Testis (tissue), 3 donors: ENCODE measurements around the gene GRIP2. TPM values are rescaled to one million over a fixed set of nuclear protein-coding genes. Genes with fewer than 3 reads are reported as not detected.

Experiments used
- DNase-seq: peaks from one replicate; pipeline ENCODE4 v3.0.0-alpha.2; 2019
- H3K27ac ChIP-seq, 2 donors: fragments of 200-600 bp; sonication (generic); one replicate each; pipeline ENCODE4 v1.5.1; 2019
- H3K27me3 ChIP-seq: fragments of 200-600 bp; sonication (generic); one replicate; pipeline ENCODE4 v1.5.1; 2019
- H3K36me3 ChIP-seq: fragments of 200-600 bp; sonication (generic); one replicate; pipeline ENCODE4 v1.5.1; 2017; ENCODE audit warnings: low read depth; ENCODE audit errors: missing control alignments
- H3K4me1 ChIP-seq: fragments of 200-600 bp; sonication (generic); one replicate; pipeline ENCODE4 v1.5.1; 2019
- H3K4me3 ChIP-seq, 2 donors: fragments of 200-600 bp; sonication (generic); one replicate each; pipeline ENCODE4 v1.5.1; 2017 to 2019
- H3K9me3 ChIP-seq: fragments of 200-600 bp; sonication (generic); one replicate; pipeline ENCODE4 v1.5.1; 2017
- POLR2A ChIP-seq: fragments of 450-650 bp; IDR thresholded peaks from one replicate; pipeline ENCODE4 v1.6.1; 2017; ENCODE audit warnings: antibody characterized with exemption, mild to moderate bottlenecking, moderate library complexity
- WGBS, 2 donors: methylation state at CpG; one replicate each; pipeline ENCODE4 v1.1.5; 2018; 5-methylcytosine and 5-hydroxymethylcytosine counted together
- intact Hi-C: fragments of 100-400 bp; cut with DNase I; formaldehyde crosslinking; loops from one replicate; pipeline ENCODE4 v1.15.1; 2023; ENCODE audit warnings: low total_unique reads
- polyA plus RNA-seq: library from polyadenylated mRNA; stranded (reverse); fragments of 350-450 nt; fragmentation: Illumina TruSeq; extraction: RNeasy Lipid Tissue Mini Kit (QIAGEN cat#74804); gene quantifications from one replicate; pipeline ENCODE4 v1.2.3, GENCODE V29; 2014; ENCODE audit warnings: low read depth, low replicate concordance; ENCODE audit not compliant: insufficient read depth
- total RNA-seq, 2 donors: library from RNA; depleted of rRNA; stranded (reverse); fragments of >200 nt; gene quantifications; one replicate each; pipeline ENCODE4 v1.2.3, GENCODE V29; 2016
- TF ChIP-seq, protein P1 (sequence below), 3 experiments: fragments of 450-650 bp in 2 of 3; fragments of 200-600 bp in 1 of 3; sonication (generic) in 1 of 3; IDR thresholded peaks; one replicate each; pipeline ENCODE4 v1.5.1; 2016 to 2019; ENCODE audit warnings: antibody characterized with exemption in 3 of 3, mild to moderate bottlenecking in 2 of 3, moderate library complexity in 1 of 3

The GRIP2 gene
- total and polyA plus RNA-seq, 3 donors from 2014 or later, result 2.4 to 3.2 (median 2.7) TPM

DNA sequence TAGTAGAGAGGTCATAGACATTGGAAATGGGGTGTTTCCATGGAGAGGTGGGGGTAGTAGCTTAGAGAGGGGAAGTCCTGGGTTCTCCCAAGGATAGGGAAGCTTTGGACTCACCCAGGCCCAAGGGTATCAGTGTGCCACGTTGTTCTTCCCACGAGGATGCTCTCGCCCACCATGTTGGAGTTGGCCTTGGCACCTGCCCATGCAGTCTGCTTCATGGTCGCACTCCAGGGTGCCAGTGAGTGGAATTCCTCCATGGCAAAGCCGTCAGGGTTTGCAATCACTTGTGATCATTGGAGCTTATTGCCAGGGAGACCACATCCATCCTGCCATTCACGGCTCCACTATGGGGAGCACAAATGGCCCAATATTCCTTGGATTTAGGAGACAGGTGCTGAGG is 60.6 kb downstream of the GRIP2 start:
- Histone ChIP-seq H3K36me3 (no peaks in the 10 kb centered on the region), H3K4me1 (peaks cover 11% of the 10 kb centered on the region), H3K27ac (no peak overlapping the region), H3K9me3 (no peaks in the 10 kb centered on the region), H3K27me3 (no peaks in the 10 kb centered on the region), H3K4me3 (no peak overlapping the region)
- WGBS, 2 donors, result 83 to 92% methylated on average over 4 to 6 of the region's 6 CpGs
- intact Hi-C loops, result no loop called here
- TF ChIP-seq POLR2A, result no peak
- TF ChIP-seq, protein P1, sequence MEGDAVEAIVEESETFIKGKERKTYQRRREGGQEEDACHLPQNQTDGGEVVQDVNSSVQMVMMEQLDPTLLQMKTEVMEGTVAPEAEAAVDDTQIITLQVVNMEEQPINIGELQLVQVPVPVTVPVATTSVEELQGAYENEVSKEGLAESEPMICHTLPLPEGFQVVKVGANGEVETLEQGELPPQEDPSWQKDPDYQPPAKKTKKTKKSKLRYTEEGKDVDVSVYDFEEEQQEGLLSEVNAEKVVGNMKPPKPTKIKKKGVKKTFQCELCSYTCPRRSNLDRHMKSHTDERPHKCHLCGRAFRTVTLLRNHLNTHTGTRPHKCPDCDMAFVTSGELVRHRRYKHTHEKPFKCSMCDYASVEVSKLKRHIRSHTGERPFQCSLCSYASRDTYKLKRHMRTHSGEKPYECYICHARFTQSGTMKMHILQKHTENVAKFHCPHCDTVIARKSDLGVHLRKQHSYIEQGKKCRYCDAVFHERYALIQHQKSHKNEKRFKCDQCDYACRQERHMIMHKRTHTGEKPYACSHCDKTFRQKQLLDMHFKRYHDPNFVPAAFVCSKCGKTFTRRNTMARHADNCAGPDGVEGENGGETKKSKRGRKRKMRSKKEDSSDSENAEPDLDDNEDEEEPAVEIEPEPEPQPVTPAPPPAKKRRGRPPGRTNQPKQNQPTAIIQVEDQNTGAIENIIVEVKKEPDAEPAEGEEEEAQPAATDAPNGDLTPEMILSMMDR (IDR thresholded peaks at IDR 0.05), result no peak
- no peak for DNase-seq

DNA sequence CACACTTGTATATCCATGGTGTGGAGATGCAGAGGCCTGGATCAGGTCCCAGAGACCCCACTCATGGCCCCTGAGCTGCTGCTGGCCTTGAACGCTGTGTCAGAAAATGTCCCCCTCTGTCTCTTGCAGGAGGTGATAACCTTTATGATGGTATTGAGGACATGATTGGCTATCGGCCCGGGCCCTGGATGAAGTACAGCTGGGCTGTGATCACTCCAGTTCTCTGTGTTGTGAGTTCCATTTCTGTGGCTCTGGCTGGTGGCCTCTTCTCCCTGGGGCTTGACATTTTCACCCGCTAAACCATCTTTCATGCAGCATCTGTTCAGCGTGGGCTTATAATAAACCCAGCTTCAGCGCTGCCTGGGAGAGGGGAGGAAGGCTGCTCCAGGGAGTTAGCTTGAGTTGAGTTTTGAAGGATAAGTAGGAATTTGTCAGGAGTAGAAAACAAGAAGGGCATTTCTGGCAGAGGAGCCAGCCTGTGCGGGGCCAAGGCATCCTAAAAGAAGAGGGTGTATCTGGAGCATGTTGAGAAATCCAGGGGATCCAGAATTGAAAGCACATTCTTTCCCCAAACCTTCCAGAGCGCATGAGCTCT is 61.1 kb downstream of the GRIP2 start:
- peaks cover 15% of the 10 kb centered on the region for H3K4me1 ChIP-seq
- no peak overlapping the region for H3K4me3 ChIP-seq
- no peaks in the 10 kb centered on the region for H3K36me3 ChIP-seq
- H3K27ac ChIP-seq, result no peak overlapping the region
- H3K27me3 ChIP-seq, result no peaks in the 10 kb centered on the region
- no peak for DNase-seq
- WGBS, 2 donors, result 85% methylated on average over 8 of the region's 8 CpGs
- intact Hi-C loops, result no loop called here
- TF ChIP-seq, protein P1 (IDR thresholded peaks at IDR 0.05), result no peak
- TF ChIP-seq POLR2A, result no peak
- no peaks in the 10 kb centered on the region for H3K9me3 ChIP-seq

DNA sequence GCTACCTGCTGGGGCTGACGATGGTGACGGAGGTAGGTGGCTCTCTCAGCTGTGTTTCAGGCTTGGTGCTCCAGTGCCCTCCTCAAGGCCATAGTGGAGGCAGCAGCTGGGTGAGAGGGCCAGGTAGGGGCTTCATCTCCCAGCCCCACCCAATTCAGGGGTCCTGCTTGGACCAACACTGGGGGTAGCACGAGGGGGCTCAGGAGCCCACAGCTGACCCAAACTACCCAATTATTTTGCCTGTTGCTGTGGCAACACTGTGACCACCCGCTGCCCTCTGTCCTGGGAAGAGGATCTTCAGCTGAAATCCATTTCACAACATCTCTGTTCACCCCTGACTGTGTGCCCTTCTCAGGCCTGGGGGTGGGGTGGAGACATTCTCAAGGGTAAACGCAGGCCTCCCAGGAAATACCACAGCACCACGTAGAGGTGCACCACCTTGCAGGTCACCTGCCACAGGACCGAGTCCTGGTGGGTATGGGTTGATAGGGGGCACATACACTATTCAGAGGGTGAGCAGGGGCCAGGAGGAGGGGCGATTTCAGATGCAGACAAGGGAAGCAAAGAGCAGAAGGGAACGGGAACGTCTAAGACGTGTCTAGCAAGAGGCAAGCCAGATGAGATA is 62.7 kb downstream of the GRIP2 start:
- Histone ChIP-seq H3K4me1 (peaks cover 25% of the 10 kb centered on the region), H3K4me3 (no peak overlapping the region), H3K36me3 (no peaks in the 10 kb centered on the region), H3K9me3 (no peaks in the 10 kb centered on the region), H3K27ac (no peak overlapping the region), H3K27me3 (no peaks in the 10 kb centered on the region)
- TF ChIP-seq POLR2A, result no peak
- TF ChIP-seq, protein P1 (IDR thresholded peaks at IDR 0.05), result no peak
- 94 to 97% methylated on average over 10 to 11 of the region's 11 CpGs for WGBS, 2 donors
- intact Hi-C loops, result no loop called here
- DNase-seq, result no peak

DNA sequence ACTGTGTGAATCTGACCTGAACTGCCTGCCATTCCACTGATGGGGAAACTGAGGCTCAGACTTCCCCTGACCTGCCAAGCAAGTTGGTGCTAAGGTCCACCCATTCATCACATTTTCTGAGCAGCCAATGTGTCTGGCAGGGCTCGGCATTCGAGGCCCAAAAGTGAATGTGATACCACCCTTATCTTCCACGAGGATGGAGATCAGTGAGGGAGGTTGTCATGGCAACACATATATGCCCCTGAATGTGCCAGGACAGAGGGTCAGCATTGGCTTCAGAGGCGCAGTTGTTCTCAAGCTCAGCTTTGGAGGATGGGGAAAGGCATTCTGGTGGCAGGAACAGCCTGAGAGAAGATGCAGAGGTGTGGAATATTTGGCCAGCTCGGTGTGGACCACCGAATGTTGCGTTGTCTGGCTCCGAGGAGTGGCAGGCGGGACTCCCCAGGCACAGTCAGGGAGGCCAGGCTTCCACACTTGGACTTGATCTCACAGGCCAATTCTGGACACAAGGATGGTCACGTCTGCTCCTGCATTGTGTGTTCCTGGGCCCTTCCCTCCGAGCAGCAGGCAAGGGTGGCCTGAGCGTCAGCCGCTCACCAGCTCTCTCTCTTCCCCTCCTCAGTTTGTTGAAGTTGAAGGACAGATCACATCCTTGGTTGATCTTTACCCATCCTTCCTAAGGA is 63.4 kb downstream of the GRIP2 start:
- Histone ChIP-seq H3K27ac (no peak overlapping the region), H3K36me3 (no peaks in the 10 kb centered on the region), H3K9me3 (no peaks in the 10 kb centered on the region), H3K4me3 (no peak overlapping the region), H3K4me1 (peaks cover 18% of the 10 kb centered on the region), H3K27me3 (no peaks in the 10 kb centered on the region)
- no peak for TF ChIP-seq POLR2A
- TF ChIP-seq, protein P1 (IDR thresholded peaks at IDR 0.05), result no peak
- intact Hi-C loops, result no loop called here
- no peak for DNase-seq
- WGBS, 2 donors, result 96 to 97% methylated on average over 13 of the region's 13 CpGs
